ENCODE measurements around the gene CEP128. TPM values are rescaled to one million over a fixed set of nuclear protein-coding genes. Genes with fewer than 3 reads are reported as not detected.

The CEP128 gene
- total RNA-seq, 1 experiment from 2014 or later = 29.3 TPM

DNA sequence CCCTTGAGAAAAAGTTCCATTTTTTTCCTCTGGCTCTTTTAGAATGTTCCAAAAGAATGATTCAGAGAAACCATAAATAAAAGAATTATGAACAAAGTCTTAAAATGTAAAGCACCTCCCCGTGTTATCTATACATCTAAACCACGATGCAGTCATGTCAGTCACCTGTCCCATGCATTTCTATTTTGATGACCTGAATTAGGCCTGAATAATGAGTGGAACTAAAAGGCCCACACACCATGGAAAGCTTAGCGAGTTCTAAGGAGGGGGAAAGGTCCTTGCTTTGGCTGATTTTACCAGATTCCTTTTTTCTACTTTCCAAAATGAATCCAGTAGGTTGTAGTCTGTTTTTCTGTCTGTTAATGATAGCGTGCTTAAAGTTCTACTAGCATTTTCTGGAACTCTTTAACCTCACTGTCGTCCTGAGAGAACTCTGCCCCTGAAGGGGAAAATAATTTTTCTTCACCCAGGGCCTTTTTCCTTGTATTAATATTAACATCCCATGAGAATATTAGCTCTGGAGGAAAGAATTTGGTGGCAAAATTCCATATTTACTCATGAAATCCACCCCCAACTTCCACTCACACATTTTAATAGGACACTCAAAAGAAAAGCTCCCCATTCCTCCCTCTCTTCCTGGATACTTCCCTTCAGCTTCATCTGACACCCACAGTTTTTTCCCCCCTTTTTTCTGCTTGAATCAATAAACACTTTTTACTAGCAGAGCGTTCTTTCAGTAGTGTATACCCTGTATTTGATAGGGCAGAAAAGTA, 464.0 kb downstream of the CEP128 start:
- no TSS peak for BruUV-seq (replicated peaks)
- CTCF ChIA-PET = interaction anchor here (0.6 kb wide), 1 partner anchor 690 kb away, joined by 4 read pairs; no protein-coding TSS in a partner anchor
- POLR2A ChIA-PET (ENCODE audit: unreplicated experiment) = no interaction called here

DNA sequence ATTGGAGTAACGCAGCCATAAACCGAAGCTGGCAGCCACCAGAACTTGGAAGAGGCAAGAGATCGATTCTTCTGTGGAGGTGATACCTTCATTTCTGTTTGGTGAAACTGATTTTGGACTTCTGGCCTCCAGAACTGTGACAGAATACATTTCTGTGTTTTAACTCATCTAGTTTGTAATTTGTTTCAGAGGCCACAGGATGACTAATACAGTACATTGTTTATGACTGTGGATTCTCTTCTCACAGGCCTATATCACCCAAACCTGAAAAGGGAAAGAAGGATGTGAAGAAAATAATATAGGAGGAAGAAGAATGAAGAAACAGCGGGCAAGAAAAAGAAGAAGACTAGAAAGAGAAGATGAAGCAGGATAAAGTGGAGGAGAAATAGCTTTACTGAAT, 466.5 kb downstream of the CEP128 start:
- peaks cover 13% of the 10 kb centered on the region for H3K9me3 ChIP-seq (ENCODE audit: insufficient read depth, low read depth)
- no peak for DNase-seq
- no peak overlapping the region for H2AFZ ChIP-seq
- intact Hi-C loops (cut with micrococcal nuclease; ENCODE audit: unreplicated experiment) = no loop called here
- ChIA-PET CTCF (no interaction called here), POLR2A (ENCODE audit: unreplicated experiment) (no interaction called here)
- no peak for TF ChIP-seq EZH2 (IDR thresholded peaks at IDR 0.05; ENCODE audit: low read depth)
- TF ChIP-seq, protein P1, sequence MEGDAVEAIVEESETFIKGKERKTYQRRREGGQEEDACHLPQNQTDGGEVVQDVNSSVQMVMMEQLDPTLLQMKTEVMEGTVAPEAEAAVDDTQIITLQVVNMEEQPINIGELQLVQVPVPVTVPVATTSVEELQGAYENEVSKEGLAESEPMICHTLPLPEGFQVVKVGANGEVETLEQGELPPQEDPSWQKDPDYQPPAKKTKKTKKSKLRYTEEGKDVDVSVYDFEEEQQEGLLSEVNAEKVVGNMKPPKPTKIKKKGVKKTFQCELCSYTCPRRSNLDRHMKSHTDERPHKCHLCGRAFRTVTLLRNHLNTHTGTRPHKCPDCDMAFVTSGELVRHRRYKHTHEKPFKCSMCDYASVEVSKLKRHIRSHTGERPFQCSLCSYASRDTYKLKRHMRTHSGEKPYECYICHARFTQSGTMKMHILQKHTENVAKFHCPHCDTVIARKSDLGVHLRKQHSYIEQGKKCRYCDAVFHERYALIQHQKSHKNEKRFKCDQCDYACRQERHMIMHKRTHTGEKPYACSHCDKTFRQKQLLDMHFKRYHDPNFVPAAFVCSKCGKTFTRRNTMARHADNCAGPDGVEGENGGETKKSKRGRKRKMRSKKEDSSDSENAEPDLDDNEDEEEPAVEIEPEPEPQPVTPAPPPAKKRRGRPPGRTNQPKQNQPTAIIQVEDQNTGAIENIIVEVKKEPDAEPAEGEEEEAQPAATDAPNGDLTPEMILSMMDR (conservative IDR thresholded peaks at IDR 0.05) = no peak
- no peaks in the 10 kb centered on the region for H4K20me1 ChIP-seq (ENCODE audit: insufficient read depth)
- H3K27me3 ChIP-seq (ENCODE audit: insufficient read depth, low read depth) = no peaks in the 10 kb centered on the region
- no peak overlapping the region for H3K27ac ChIP-seq
- no peaks in the 10 kb centered on the region for H3F3A ChIP-seq (ENCODE audit: insufficient read depth, low read depth)
- no peaks in the 10 kb centered on the region for H3K36me3 ChIP-seq (ENCODE audit: low read depth)
- no TSS peak for BruUV-seq (replicated peaks)
- no peak overlapping the region for H3K4me3 ChIP-seq
- no peaks in the 10 kb centered on the region; the same call in 1 of the 2 replicates for H3K9me2 ChIP-seq (ENCODE audit: insufficient read depth)
- no peaks in the 10 kb centered on the region for H3K4me1 ChIP-seq (replicated peaks; ENCODE audit: insufficient read depth)
- no peaks in the 10 kb centered on the region for H3K79me2 ChIP-seq (ENCODE audit: low read depth)
- H3K4me2 ChIP-seq = no peak overlapping the region

More for the DNA sequence above, 464.0 kb downstream of the CEP128 start:
- Histone ChIP-seq H3K4me1 (replicated peaks; ENCODE audit: insufficient read depth) (no peaks in the 10 kb centered on the region), H3K79me2 (ENCODE audit: low read depth) (no peaks in the 10 kb centered on the region), H3K27me3 (ENCODE audit: insufficient read depth, low read depth) (no peaks in the 10 kb centered on the region), H3K27ac (no peak overlapping the region), H2AFZ (no peak overlapping the region), H3K4me3 (no peak overlapping the region), H3K36me3 (ENCODE audit: low read depth) (no peaks in the 10 kb centered on the region), H3F3A (ENCODE audit: insufficient read depth, low read depth) (no peaks in the 10 kb centered on the region), H3K9me3 (ENCODE audit: insufficient read depth, low read depth) (peaks cover 13% of the 10 kb centered on the region), H4K20me1 (ENCODE audit: insufficient read depth) (no peaks in the 10 kb centered on the region), H3K4me2 (no peak overlapping the region), H3K9me2 (ENCODE audit: insufficient read depth) (no peaks in the 10 kb centered on the region; the same call in 1 of the 2 replicates)
- TF ChIP-seq EZH2 (IDR thresholded peaks at IDR 0.05; ENCODE audit: low read depth) = no peak
- TF ChIP-seq, protein P1 (conservative IDR thresholded peaks at IDR 0.05) = no peak
- intact Hi-C loops (cut with micrococcal nuclease; ENCODE audit: unreplicated experiment) = no loop called here
- DNase-seq = no peak

DNA sequence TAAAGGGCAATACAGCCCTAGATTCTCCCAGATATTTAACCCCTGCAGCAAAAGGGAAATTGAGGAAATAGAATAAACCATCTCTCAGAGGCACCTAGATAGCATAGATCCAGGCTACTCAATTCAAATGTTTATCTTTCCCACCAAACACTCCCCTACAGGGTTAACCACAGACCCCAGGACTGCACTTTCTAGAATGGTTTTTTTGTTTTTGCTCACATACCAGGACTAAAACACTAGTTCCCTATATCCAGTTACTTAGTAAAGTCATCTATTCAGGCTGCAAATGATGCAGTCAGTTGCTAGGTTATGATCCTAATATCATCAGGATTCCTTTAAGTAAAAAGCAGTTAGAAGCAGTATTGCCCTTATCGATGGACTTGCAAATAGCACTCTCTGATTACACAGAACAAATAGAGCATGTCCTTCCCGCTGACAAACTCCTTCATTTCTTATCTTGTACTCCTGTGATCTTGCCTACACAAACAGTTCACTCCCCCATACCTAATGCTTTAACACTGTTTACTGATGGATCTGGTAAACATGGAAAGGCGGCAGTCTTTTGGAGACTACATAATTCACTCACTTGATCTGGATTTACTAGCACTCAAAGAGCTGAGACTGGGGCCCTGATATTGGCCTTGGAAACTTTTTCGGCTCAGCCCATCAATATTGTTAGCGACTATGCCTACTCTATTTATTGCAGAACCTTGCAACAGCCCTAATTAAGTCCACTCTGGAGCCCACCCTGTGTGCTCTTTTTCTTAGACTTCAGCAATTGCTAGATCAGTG, 473.0 kb downstream of the CEP128 start:
- Histone ChIP-seq H3K4me2 (no peak overlapping the region), H3K36me3 (ENCODE audit: low read depth) (no peaks in the 10 kb centered on the region), H3F3A (ENCODE audit: insufficient read depth, low read depth) (no peaks in the 10 kb centered on the region), H3K9me2 (ENCODE audit: insufficient read depth) (no peaks in the 10 kb centered on the region), H3K4me3 (no peak overlapping the region), H3K9me3 (ENCODE audit: insufficient read depth, low read depth) (peaks cover 7% of the 10 kb centered on the region; the same call in 1 of the 2 replicates), H3K27ac (no peak overlapping the region), H3K4me1 (replicated peaks; ENCODE audit: insufficient read depth) (no peaks in the 10 kb centered on the region), H2AFZ (no peak overlapping the region), H4K20me1 (ENCODE audit: insufficient read depth) (no peaks in the 10 kb centered on the region), H3K27me3 (ENCODE audit: insufficient read depth, low read depth) (no peaks in the 10 kb centered on the region), H3K79me2 (ENCODE audit: low read depth) (no peaks in the 10 kb centered on the region)
- ChIA-PET CTCF (no interaction called here), POLR2A (ENCODE audit: unreplicated experiment) (no interaction called here)
- DNase-seq = no peak
- no peak for TF ChIP-seq EZH2 (IDR thresholded peaks at IDR 0.05; ENCODE audit: low read depth)
- TF ChIP-seq, protein P1 (conservative IDR thresholded peaks at IDR 0.05) = no peak
- BruUV-seq (replicated peaks) = no TSS peak
- intact Hi-C loops (cut with micrococcal nuclease; ENCODE audit: unreplicated experiment) = no loop called here

All from PC-9 (cell line).